Upper lobe of right lung (tissue), 1 donor: Measurements from ENCODE around the gene B4GALT3. TPM values are rescaled to one million over a fixed set of nuclear protein-coding genes. Genes with fewer than 3 reads are reported as not detected.
A peak's percentile ranks its signal among the peaks of the same experiment; 100 is the strongest.

Experiments used
- ATAC-seq: fragments of 200-7000 bp; cut with Tn5 transposase; one replicate; pipeline ENCODE4 v1.9.1; 2020; ENCODE audit warnings: mild to moderate bottlenecking, moderate library complexity
- DNase-seq: peaks from one replicate; pipeline ENCODE4 v3.0.0-alpha.2; 2020
- H3K27ac ChIP-seq: fragments of 200-600 bp; one replicate; pipeline ENCODE4 v1.8.0; 2022
- H3K27me3 ChIP-seq: fragments of 200-600 bp; one replicate; pipeline ENCODE4 v1.8.0; 2022; ENCODE audit warnings: mild to moderate bottlenecking
- H3K36me3 ChIP-seq: fragments of 200-600 bp; one replicate; pipeline ENCODE4 v1.8.0; 2022
- H3K4me1 ChIP-seq: fragments of 200-600 bp; one replicate; pipeline ENCODE4 v1.8.0; 2022
- H3K4me3 ChIP-seq: fragments of 200-600 bp; one replicate; pipeline ENCODE4 v1.8.0; 2022; ENCODE audit warnings: mild to moderate bottlenecking
- H3K9me3 ChIP-seq: fragments of 200-600 bp; one replicate; pipeline ENCODE4 v1.8.0; 2022
- intact Hi-C: fragments of 100-400 bp; cut with DNase I; formaldehyde crosslinking; loops from one replicate; pipeline ENCODE4 v1.11.0; 2022
- total RNA-seq: library from RNA; stranded (reverse); fragmentation: NEBNext Ultra II Directional; extraction: Animal tissue kit (Norgen Biotek cat#: 25700); gene quantifications from one replicate; pipeline ENCODE4 v1.2.1, GENCODE V29; 2021
- TF ChIP-seq, protein P1 (sequence below): fragments of 200-600 bp; IDR thresholded peaks from one replicate; pipeline ENCODE4 v1.8.0; 2022; ENCODE audit warnings: antibody characterized with exemption
- donor health status: DM: no; HTN: yes; CAD: no; lungs with severe emphysema.

The B4GALT3 gene
- total RNA-seq, 1 donor from 2014 or later: 35.7 TPM

DNA sequence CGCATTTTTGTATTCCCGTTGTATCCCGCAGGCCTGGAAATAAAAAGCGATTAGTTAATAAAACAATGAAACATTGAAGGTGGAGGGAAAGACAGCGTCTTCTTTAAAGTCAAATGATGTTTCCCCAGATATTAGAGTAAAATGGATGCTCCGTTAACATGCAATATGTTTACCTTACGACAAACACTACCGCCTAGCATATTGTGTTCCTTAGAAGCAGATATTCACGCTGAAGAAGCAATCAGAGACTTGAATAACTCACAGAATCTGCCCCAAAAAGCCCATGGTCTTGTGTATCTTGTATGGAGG lies 583 bp upstream of the B4GALT3 start:
- Histone ChIP-seq H3K36me3 (peaks cover 30% of the 10 kb centered on the region), H3K9me3 (no peaks in the 10 kb centered on the region), H3K4me1 (peaks cover 26% of the 10 kb centered on the region), H3K4me3 (peak overlapping the region; percentile 88), H3K27me3 (no peaks in the 10 kb centered on the region), H3K27ac (peak overlapping the region; percentile 90)
- TF ChIP-seq, protein P1, sequence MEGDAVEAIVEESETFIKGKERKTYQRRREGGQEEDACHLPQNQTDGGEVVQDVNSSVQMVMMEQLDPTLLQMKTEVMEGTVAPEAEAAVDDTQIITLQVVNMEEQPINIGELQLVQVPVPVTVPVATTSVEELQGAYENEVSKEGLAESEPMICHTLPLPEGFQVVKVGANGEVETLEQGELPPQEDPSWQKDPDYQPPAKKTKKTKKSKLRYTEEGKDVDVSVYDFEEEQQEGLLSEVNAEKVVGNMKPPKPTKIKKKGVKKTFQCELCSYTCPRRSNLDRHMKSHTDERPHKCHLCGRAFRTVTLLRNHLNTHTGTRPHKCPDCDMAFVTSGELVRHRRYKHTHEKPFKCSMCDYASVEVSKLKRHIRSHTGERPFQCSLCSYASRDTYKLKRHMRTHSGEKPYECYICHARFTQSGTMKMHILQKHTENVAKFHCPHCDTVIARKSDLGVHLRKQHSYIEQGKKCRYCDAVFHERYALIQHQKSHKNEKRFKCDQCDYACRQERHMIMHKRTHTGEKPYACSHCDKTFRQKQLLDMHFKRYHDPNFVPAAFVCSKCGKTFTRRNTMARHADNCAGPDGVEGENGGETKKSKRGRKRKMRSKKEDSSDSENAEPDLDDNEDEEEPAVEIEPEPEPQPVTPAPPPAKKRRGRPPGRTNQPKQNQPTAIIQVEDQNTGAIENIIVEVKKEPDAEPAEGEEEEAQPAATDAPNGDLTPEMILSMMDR: no peak
- no peak for ATAC-seq
- intact Hi-C loops: no loop called here
- no peak for DNase-seq

DNA sequence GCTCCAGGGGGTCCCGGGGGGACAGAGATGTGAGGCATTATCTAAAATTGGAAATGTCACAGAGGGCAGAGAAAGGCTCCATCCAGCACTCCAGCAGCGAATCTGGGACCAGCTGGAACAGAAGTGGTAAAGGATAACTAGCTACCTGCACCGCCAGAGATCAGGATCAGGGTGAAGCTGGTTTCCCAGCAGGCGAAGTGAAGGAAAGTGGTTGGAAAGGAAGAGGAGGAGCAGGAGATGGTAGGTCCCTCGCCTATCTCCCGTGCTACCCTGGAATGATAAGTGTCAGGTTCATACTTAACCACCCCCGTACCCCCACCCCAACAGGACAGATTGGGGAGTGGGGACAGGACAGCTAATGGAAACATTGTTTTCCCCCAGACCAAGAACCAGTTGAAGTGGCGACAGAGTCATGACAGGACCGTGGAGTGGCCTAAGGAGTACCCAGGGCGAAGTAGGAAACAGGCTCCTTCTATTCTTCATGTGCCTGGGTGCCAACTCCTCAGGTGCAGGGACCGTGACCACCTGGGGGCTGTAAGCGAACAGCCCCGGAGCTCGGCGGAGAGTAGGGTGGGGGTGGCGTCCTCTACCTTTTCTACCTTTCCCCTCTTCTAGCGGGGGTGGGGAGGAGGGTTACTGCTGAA lies 717 bp downstream of the B4GALT3 start:
- DNase-seq (no peak), ATAC-seq (peak; percentile 19)
- TF ChIP-seq, protein P1: no peak
- intact Hi-C loops: no loop called here
- Histone ChIP-seq H3K27ac (peak overlapping the region; percentile 90), H3K36me3 (peaks cover 43% of the 10 kb centered on the region), H3K27me3 (no peaks in the 10 kb centered on the region), H3K4me1 (peaks cover 23% of the 10 kb centered on the region), H3K9me3 (no peaks in the 10 kb centered on the region), H3K4me3 (peak overlapping the region; percentile 88)

DNA sequence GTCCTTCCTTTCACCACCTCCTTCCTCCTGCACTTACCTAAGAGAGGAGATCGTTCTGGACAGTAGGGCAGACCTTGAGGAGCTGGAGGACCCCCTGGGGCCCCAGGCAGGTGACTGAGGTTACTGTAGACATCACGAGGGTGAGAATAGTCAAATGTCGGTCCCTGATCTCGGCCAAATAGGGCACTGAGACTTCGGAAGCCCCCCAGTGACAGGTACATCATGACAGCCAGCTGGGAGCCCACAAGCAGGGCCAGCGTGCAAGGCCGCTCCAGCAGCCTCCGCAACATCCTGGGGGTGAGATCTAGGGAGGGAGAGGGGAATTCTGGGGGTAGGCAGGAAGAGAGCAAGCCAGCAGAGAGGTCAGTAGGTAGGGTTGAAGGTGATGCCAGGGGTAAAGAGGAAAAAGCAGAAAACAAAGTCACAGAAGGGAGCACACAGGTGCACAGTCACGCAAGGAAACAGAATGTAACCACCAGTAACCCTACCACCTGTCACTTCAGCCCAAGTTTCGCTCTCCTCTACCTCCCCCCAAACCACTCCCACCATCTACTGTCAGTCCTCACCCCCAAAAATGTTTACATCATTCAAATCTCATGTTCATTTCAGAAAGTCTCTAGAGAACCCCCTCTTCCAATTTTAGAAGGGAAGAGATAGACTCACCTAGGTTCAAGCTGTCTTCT lies 1.4 kb downstream of the B4GALT3 start:
- H3K4me3 ChIP-seq: peak overlapping the region; percentile 88
- H3K36me3 ChIP-seq: peaks cover 50% of the 10 kb centered on the region
- DNase-seq: no peak
- TF ChIP-seq, protein P1: no peak
- H3K4me1 ChIP-seq: peaks cover 23% of the 10 kb centered on the region
- no peak for ATAC-seq
- peak overlapping the region; percentile 90 for H3K27ac ChIP-seq
- no peaks in the 10 kb centered on the region for H3K9me3 ChIP-seq
- H3K27me3 ChIP-seq: no peaks in the 10 kb centered on the region
- intact Hi-C loops: no loop called here

DNA sequence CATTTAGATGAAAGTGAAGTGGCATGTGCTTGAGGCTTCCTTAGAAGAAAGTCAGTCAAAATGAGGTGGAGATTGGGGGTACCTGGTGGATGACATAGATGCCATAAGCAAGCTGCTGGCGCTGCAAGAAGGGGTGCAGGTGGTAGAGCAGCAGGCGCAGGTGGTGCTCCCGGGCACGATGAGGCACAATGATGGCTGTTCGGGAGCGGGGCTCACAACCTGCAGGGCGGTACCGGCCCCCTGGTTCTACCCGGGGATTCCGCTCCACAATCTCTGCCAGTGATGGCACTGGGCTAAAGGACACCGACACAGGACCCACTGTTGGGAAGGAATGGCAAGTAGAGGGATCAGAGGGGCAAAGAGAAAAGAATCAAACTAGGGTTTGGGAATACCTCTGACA lies 2.4 kb downstream of the B4GALT3 start:
- TF ChIP-seq, protein P1: no peak
- Histone ChIP-seq H3K36me3 (peaks cover 60% of the 10 kb centered on the region), H3K4me3 (no peak overlapping the region), H3K27me3 (no peaks in the 10 kb centered on the region), H3K4me1 (peaks cover 23% of the 10 kb centered on the region), H3K9me3 (no peaks in the 10 kb centered on the region), H3K27ac (no peak overlapping the region)
- ATAC-seq: no peak
- no peak for DNase-seq
- intact Hi-C loops: no loop called here

DNA sequence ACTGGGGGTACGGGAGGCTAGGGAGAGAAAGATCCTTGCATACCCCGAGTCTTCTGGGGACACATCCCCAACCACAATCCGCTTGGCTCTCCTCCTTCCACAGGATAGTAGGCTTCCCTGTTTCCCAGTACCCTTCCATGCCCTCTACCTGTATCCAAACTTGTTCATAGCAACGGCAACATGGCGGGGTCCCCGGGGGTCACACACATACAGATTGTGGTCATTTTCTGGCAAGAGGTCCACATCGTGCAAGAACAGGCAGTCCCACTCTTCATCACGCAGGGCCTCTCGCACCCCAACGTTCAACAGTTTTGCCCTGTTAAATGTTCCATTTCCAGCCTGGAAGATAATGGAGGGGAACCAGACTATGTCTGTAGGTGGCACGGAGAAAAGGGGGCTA lies 3.6 kb downstream of the B4GALT3 start:
- TF ChIP-seq, protein P1: no peak
- peaks cover 70% of the 10 kb centered on the region for H3K36me3 ChIP-seq
- no peaks in the 10 kb centered on the region for H3K27me3 ChIP-seq
- H3K4me1 ChIP-seq: peaks cover 23% of the 10 kb centered on the region
- ATAC-seq (no peak), DNase-seq (no peak)
- H3K4me3 ChIP-seq: no peak overlapping the region
- intact Hi-C loops: no loop called here
- no peaks in the 10 kb centered on the region for H3K9me3 ChIP-seq
- no peak overlapping the region for H3K27ac ChIP-seq
